ENCODE data around the gene PPP1R1C. TPM values are rescaled to one million over a fixed set of nuclear protein-coding genes. Genes with fewer than 3 reads are reported as not detected.

PPP1R1C gene
- total and polyA plus RNA-seq, 2 of the 13 experiments (the other 11 are each of a cell fraction or from before 2014, with no cell fraction given) = 1.5 to 3.5 TPM

DNA sequence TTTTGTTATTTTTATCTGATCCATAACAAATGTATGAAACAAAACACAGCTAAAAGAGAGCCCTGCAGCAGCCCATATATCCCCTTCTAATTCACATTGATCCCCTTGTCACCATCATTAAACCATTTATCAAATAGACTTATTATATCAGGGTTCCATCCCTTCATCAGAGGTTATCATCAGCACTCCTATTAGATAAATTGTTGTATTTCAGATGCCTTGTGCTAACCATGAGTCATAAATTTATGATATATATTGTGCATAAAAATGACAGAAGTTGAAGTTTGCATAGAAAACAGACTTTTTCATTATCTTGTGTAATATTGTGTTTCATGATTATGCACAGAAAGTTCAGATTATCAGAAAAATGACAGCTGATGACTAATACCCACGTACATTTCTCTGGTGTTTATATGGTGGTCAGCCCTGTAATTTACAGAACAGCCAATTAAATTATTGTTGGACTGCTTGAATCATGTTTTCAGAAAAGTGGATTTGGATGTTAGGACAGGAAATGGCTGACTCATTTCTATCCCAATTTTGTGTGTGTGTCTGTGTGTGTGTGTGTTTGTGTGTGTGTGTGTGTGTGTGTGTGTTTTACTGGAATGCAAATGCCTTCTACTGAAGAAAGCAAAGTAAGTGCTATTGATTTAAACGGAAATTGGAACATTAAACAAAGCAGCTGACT, 80.9 kb downstream of the PPP1R1C start:
- intact Hi-C loops (cut with micrococcal nuclease; ENCODE audit: unreplicated experiment) = no loop called here
- Histone ChIP-seq H3K9me3 (ENCODE audit: low read length) (no peaks in the 10 kb centered on the region), H3K27me3 (ENCODE audit: control insufficient read depth in 1 of 2, insufficient read depth in 2 of 2, low read length in 2 of 2) (no peaks in the 10 kb centered on the region), H2AFZ (ENCODE audit: low read length) (no peak overlapping the region), H3K36me3 (replicated peaks in 1 of 2; ENCODE audit: control insufficient read depth in 1 of 2, insufficient read depth in 2 of 2, low read length in 2 of 2) (no peaks in the 10 kb centered on the region), H3K4me2 (ENCODE audit: low read depth, low read length) (no peak overlapping the region), H3K9ac (ENCODE audit: insufficient read depth, low read depth, low read length) (no peak overlapping the region), H3K27ac (ENCODE audit: extremely low read length, insufficient read depth, low read length) (no peak overlapping the region), H3K4me3 (replicated peaks in 1 of 3; ENCODE audit: insufficient read depth in 1 of 3, low read depth in 2 of 3, low read length in 3 of 3) (no peak overlapping the region), H3K79me2 (ENCODE audit: insufficient read depth, low read length) (no peaks in the 10 kb centered on the region), H4K20me1 (ENCODE audit: insufficient read depth, low read length) (no peaks in the 10 kb centered on the region), H3K4me1 (ENCODE audit: insufficient read depth, low read length) (peaks cover 22% of the 10 kb centered on the region)
- WGBS (ENCODE audit: low lambda C conversion rate) = 41% methylated on average over 2 of the region's 2 CpGs
- ChIA-PET CTCF (ENCODE audit: low intra/inter-chr PET ratio, low total read pairs) (no interaction called here), POLR2A (no interaction called here)
- in situ Hi-C loops (cut with HindIII; ENCODE audit: extremely low pct_ligation_motif_present, low pct_unique_long_range_greater_than_20kb) = no loop called here
- ATAC-seq = no peak
- BruUV-seq (replicated peaks) = no TSS peak
- no peak for DNase-seq (ENCODE audit: low spot score)
- no peak for FAIRE-seq
- no peak for TF ChIP-seq ZNF768 (CRISPR knock-in tag; IDR thresholded peaks at IDR 0.05)
- no peak for TF ChIP-seq HOXA9 (CRISPR knock-in tag; IDR thresholded peaks at IDR 0.05; ENCODE audit: borderline replicate concordance)
- TF ChIP-seq, protein P1, sequence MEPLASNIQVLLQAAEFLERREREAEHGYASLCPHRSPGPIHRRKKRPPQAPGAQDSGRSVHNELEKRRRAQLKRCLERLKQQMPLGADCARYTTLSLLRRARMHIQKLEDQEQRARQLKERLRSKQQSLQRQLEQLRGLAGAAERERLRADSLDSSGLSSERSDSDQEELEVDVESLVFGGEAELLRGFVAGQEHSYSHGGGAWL (CRISPR knock-in tag; IDR thresholded peaks at IDR 0.05) = no peak
- no peak for TF ChIP-seq CHCHD3 (CRISPR knock-in tag; IDR thresholded peaks at IDR 0.05)
- no peak for TF ChIP-seq KLF13 (CRISPR knock-in tag; IDR thresholded peaks at IDR 0.05)
- TF ChIP-seq SOX6 (IDR thresholded peaks at IDR 0.05) = no peak
- no peak for TF ChIP-seq SOX6 (CRISPR knock-in tag; IDR thresholded peaks at IDR 0.05)
- TF ChIP-seq ZNF782 (CRISPR knock-in tag; IDR thresholded peaks at IDR 0.05; ENCODE audit: borderline replicate concordance) = no peak
- no peak for TF ChIP-seq ZNF75D (CRISPR knock-in tag; IDR thresholded peaks at IDR 0.05; ENCODE audit: borderline replicate concordance)
- TF ChIP-seq, protein P2, sequence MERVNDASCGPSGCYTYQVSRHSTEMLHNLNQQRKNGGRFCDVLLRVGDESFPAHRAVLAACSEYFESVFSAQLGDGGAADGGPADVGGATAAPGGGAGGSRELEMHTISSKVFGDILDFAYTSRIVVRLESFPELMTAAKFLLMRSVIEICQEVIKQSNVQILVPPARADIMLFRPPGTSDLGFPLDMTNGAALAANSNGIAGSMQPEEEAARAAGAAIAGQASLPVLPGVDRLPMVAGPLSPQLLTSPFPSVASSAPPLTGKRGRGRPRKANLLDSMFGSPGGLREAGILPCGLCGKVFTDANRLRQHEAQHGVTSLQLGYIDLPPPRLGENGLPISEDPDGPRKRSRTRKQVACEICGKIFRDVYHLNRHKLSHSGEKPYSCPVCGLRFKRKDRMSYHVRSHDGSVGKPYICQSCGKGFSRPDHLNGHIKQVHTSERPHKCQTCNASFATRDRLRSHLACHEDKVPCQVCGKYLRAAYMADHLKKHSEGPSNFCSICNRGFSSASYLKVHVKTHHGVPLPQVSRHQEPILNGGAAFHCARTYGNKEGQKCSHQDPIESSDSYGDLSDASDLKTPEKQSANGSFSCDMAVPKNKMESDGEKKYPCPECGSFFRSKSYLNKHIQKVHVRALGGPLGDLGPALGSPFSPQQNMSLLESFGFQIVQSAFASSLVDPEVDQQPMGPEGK (CRISPR knock-in tag; IDR thresholded peaks at IDR 0.05) = no peak
- TF ChIP-seq ZNF432 (CRISPR knock-in tag; IDR thresholded peaks at IDR 0.05; ENCODE audit: borderline replicate concordance) = no peak
- TF ChIP-seq ZSCAN22 (CRISPR knock-in tag; IDR thresholded peaks at IDR 0.05) = no peak
- TF ChIP-seq, protein P3, sequence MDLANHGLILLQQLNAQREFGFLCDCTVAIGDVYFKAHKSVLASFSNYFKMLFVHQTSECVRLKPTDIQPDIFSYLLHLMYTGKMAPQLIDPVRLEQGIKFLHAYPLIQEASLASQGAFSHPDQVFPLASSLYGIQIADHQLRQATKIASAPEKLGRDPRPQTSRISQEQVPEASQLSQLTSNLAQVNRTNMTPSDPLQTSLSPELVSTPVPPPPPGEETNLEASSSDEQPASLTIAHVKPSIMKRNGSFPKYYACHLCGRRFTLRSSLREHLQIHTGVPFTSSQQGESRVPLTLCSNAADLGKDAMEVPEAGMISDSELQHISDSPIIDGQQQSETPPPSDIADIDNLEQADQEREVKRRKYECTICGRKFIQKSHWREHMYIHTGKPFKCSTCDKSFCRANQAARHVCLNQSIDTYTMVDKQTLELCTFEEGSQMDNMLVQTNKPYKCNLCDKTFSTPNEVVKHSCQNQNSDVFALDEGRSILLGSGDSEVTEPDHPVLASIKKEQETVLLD (CRISPR knock-in tag; IDR thresholded peaks at IDR 0.05; ENCODE audit: low read depth) = no peak
- TF ChIP-seq ZNF224 (CRISPR knock-in tag; IDR thresholded peaks at IDR 0.05) = no peak
- TF ChIP-seq ZNF83 (CRISPR knock-in tag; IDR thresholded peaks at IDR 0.05; ENCODE audit: borderline replicate concordance) = no peak
- TF ChIP-seq ZNF589 (CRISPR knock-in tag; conservative IDR thresholded peaks at IDR 0.05) = no peak
- TF ChIP-seq, protein P4, sequence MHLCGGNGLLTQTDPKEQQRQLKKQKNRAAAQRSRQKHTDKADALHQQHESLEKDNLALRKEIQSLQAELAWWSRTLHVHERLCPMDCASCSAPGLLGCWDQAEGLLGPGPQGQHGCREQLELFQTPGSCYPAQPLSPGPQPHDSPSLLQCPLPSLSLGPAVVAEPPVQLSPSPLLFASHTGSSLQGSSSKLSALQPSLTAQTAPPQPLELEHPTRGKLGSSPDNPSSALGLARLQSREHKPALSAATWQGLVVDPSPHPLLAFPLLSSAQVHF (CRISPR knock-in tag; IDR thresholded peaks at IDR 0.05) = no peak
- TF ChIP-seq NR2C2 (CRISPR knock-in tag; IDR thresholded peaks at IDR 0.05; ENCODE audit: borderline replicate concordance) = no peak
- TF ChIP-seq ZNF7 (CRISPR knock-in tag; IDR thresholded peaks at IDR 0.05) = no peak
